Loucy (cell line): Measurements from ENCODE around the gene MRPS6.

Experiments used
- H2AFZ ChIP-seq: fragments of 200-600 bp; sonication (generic); 2 replicates; pipeline ENCODE4 v1.6.0; 2016; ENCODE audit warnings: antibody characterized with exemption, mild to moderate bottlenecking, low read length, moderate library complexity
- H3F3A ChIP-seq: fragments of 200-600 bp; 2 replicates; pipeline ENCODE4 v1.6.0; 2016; ENCODE audit warnings: antibody characterized with exemption, low read depth, mild to moderate bottlenecking
- H3K27me3 ChIP-seq: fragments of 200-600 bp; sonication (generic); 2 replicates; pipeline ENCODE4 v1.6.1; 2014; ENCODE audit warnings: low read length, mild to moderate bottlenecking; ENCODE audit not compliant: insufficient read depth, poor library complexity, severe bottlenecking
- H3K36me3 ChIP-seq: fragments of 200-600 bp; sonication (generic); 2 replicates; pipeline ENCODE4 v1.6.1; 2016; ENCODE audit warnings: low read length; ENCODE audit not compliant: insufficient read depth
- H3K4me1 ChIP-seq: fragments of 200-600 bp; sonication (generic); 2 replicates; pipeline ENCODE4 v1.5.1; 2014; ENCODE audit warnings: low read length, mild to moderate bottlenecking; ENCODE audit not compliant: insufficient read depth, poor library complexity, severe bottlenecking
- H3K4me2 ChIP-seq: fragments of 200-600 bp; sonication (generic); 2 replicates; pipeline ENCODE4 v1.6.0; 2014; ENCODE audit warnings: antibody characterized with exemption, low read length, low read depth, mild to moderate bottlenecking; ENCODE audit not compliant: poor library complexity, severe bottlenecking
- H3K4me3 ChIP-seq: fragments of 200-600 bp; sonication (generic); 2 replicates; pipeline ENCODE4 v1.5.1; 2014; ENCODE audit warnings: low read length, mild to moderate bottlenecking, mixed read lengths; ENCODE audit not compliant: poor library complexity, severe bottlenecking
- H3K79me2 ChIP-seq: fragments of 200-600 bp; sonication (generic); 2 replicates; pipeline ENCODE4 v1.6.1; 2014; ENCODE audit warnings: low read length; ENCODE audit not compliant: insufficient read depth
- H3K9ac ChIP-seq: fragments of 200-600 bp; sonication (generic); 2 replicates; pipeline ENCODE4 v1.6.0; 2014; ENCODE audit warnings: mild to moderate bottlenecking, low read depth, low read length, moderate library complexity; ENCODE audit not compliant: poor library complexity, severe bottlenecking
- H3K9me2 ChIP-seq: fragments of 200-600 bp; sonication (generic); replicated peaks from 2 replicates; pipeline ENCODE4 v1.6.1; 2016; ENCODE audit warnings: low read depth, low read length, mixed read lengths
- H3K9me3 ChIP-seq: fragments of 200-600 bp; sonication (generic); 2 replicates; pipeline ENCODE4 v1.6.1; 2014; ENCODE audit warnings: mild to moderate bottlenecking, antibody characterized with exemption, low read length, low read depth; ENCODE audit not compliant: insufficient read depth
- H4K20me1 ChIP-seq: fragments of 200-600 bp; sonication (generic); 2 replicates; pipeline ENCODE4 v1.6.0; 2014; ENCODE audit warnings: antibody characterized with exemption, low read length, mild to moderate bottlenecking; ENCODE audit not compliant: insufficient read depth, poor library complexity, severe bottlenecking
- CTCF ChIP-seq: fragments of 200-600 bp; sonication (generic); conservative IDR thresholded peaks from 2 replicates; pipeline ENCODE4 v1.5.1; 2014; ENCODE audit warnings: mild to moderate bottlenecking, antibody characterized with exemption, low read length
- EZH2phosphoT487 ChIP-seq: fragments of 200-600 bp; IDR thresholded peaks from 2 replicates; pipeline ENCODE4 v1.6.1; 2018; ENCODE audit warnings: antibody characterized with exemption, mild to moderate bottlenecking, moderate library complexity, borderline replicate concordance

MRPS6 gene

GRCh38 chr21:34046917-34047316 lies 26.5 kb upstream of the MRPS6 start:
- Histone ChIP-seq H3K9me2 (no peaks in the 10 kb centered on the region), H2AFZ (no peak overlapping the region), H3K27me3 (no peaks in the 10 kb centered on the region), H4K20me1 (no peaks in the 10 kb centered on the region), H3K9ac (no peak overlapping the region), H3K4me1 (no peaks in the 10 kb centered on the region), H3F3A (no peaks in the 10 kb centered on the region), H3K9me3 (no peaks in the 10 kb centered on the region), H3K4me3 (no peak overlapping the region), H3K4me2 (no peak overlapping the region), H3K36me3 (no peaks in the 10 kb centered on the region), H3K79me2 (no peaks in the 10 kb centered on the region)
- TF ChIP-seq EZH2phosphoT487 (no peak), CTCF (no peak)

- Histone ChIP-seq H3K9me3 (no peaks in the 10 kb centered on the region), H3K9ac (no peak overlapping the region), H3K27me3 (no peaks in the 10 kb centered on the region), H3K4me3 (no peak overlapping the region), H3K36me3 (no peaks in the 10 kb centered on the region), H4K20me1 (no peaks in the 10 kb centered on the region), H3K4me1 (no peaks in the 10 kb centered on the region), H3K4me2 (no peak overlapping the region), H3K79me2 (no peaks in the 10 kb centered on the region), H2AFZ (no peak overlapping the region), H3F3A (no peaks in the 10 kb centered on the region), H3K9me2 (no peaks in the 10 kb centered on the region)
- no peak for TF ChIP-seq CTCF
- TF ChIP-seq EZH2phosphoT487 = no peak
Observed at GRCh38 chr21:34047835-34048234, 25.5 kb upstream of the MRPS6 start.

GRCh38 chr21:34052171-34052570 lies 21.2 kb upstream of the MRPS6 start:
- H3K4me2 ChIP-seq = no peak overlapping the region
- no peak overlapping the region for H3K9ac ChIP-seq
- H3K9me2 ChIP-seq = no peaks in the 10 kb centered on the region
- no peaks in the 10 kb centered on the region for H3K9me3 ChIP-seq
- no peaks in the 10 kb centered on the region for H3K27me3 ChIP-seq
- H2AFZ ChIP-seq = no peak overlapping the region
- H3K79me2 ChIP-seq = no peaks in the 10 kb centered on the region
- no peaks in the 10 kb centered on the region for H4K20me1 ChIP-seq
- no peaks in the 10 kb centered on the region for H3K4me1 ChIP-seq
- H3K36me3 ChIP-seq = no peaks in the 10 kb centered on the region
- no peak overlapping the region for H3K4me3 ChIP-seq
- TF ChIP-seq EZH2phosphoT487 = no peak
- TF ChIP-seq CTCF = no peak
- no peaks in the 10 kb centered on the region for H3F3A ChIP-seq
